DND-41 (cell line): ENCODE data around the gene CRYBB3.

Experiments
- EZH2 ChIP-seq: IDR thresholded peaks from 3 replicates; pipeline ENCODE4 v1.6.1; 2012; ENCODE audit warnings: borderline replicate concordance, low read depth, mild to moderate bottlenecking, moderate library complexity, low read length, inconsistent platforms; ENCODE audit not compliant: severe bottlenecking
- TF ChIP-seq, protein P1 (sequence below): IDR thresholded peaks from 2 replicates; pipeline ENCODE4 v1.5.1; 2012; ENCODE audit warnings: borderline replicate concordance, low read length, moderate library complexity, mild to moderate bottlenecking; ENCODE audit not compliant: poor library complexity, severe bottlenecking; ENCODE audit errors: extremely low read depth

GRCh38 chr22:25199731-25200520, at the start of gene CRYBB3:
- TF ChIP-seq, protein P1, sequence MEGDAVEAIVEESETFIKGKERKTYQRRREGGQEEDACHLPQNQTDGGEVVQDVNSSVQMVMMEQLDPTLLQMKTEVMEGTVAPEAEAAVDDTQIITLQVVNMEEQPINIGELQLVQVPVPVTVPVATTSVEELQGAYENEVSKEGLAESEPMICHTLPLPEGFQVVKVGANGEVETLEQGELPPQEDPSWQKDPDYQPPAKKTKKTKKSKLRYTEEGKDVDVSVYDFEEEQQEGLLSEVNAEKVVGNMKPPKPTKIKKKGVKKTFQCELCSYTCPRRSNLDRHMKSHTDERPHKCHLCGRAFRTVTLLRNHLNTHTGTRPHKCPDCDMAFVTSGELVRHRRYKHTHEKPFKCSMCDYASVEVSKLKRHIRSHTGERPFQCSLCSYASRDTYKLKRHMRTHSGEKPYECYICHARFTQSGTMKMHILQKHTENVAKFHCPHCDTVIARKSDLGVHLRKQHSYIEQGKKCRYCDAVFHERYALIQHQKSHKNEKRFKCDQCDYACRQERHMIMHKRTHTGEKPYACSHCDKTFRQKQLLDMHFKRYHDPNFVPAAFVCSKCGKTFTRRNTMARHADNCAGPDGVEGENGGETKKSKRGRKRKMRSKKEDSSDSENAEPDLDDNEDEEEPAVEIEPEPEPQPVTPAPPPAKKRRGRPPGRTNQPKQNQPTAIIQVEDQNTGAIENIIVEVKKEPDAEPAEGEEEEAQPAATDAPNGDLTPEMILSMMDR, result no peak
- TF ChIP-seq EZH2, result no peak
